Left lung (tissue), 10 donors: Measurements from ENCODE around the gene RCCD1. TPM values are rescaled to one million over a fixed set of nuclear protein-coding genes. Genes with fewer than 3 reads are reported as not detected.
"Not testable (repeated sequence)": the region's sequence is repeated elsewhere in the genome, so short reads cannot be mapped to it uniquely, and the experiment has no call there.

Experiments
- ATAC-seq: fragments of 200-7000 bp; cut with Tn5 transposase; one replicate; pipeline ENCODE4 v1.9.1; 2020; ENCODE audit warnings: moderate library complexity
- DNase-seq, 4 donors: peaks; one replicate each; pipeline ENCODE4 v3.0.0-alpha.2; 2013 to 2020
- H3K27ac ChIP-seq, 2 donors: fragments of 200-600 bp; sonication (generic) in 1 of 2; one replicate each; pipeline versions ENCODE4 v1.5.0 to v1.8.0; 2020 to 2021
- H3K27me3 ChIP-seq, 2 donors: fragments of 200-600 bp; sonication (generic) in 1 of 2; one replicate each; pipeline versions ENCODE4 v1.5.0 to v1.8.0; 2020 to 2021
- H3K36me3 ChIP-seq, 2 donors: fragments of 200-600 bp; sonication (generic) in 1 of 2; one replicate each; pipeline versions ENCODE4 v1.5.0 to v1.8.0; 2020 to 2021
- H3K4me1 ChIP-seq, 2 donors: fragments of 200-600 bp; one replicate each; pipeline ENCODE4 v1.8.0; 2021
- H3K4me3 ChIP-seq, 2 donors: fragments of 200-600 bp; sonication (generic) in 1 of 2; one replicate each; pipeline versions ENCODE4 v1.5.0 to v1.8.0; 2020 to 2021; ENCODE audit warnings: mild to moderate bottlenecking in 1 of 2
- H3K9me3 ChIP-seq, 2 donors: fragments of 200-600 bp; sonication (generic) in 1 of 2; one replicate each; pipeline versions ENCODE4 v1.5.0 to v1.8.0; 2020 to 2021
- intact Hi-C, 2 donors: fragments of 100-400 bp; cut with DNase I; formaldehyde crosslinking; loops; one replicate each; pipeline versions ENCODE4 v1.11.2 to v1.14.2; 2022
- polyA plus RNA-seq, 6 donors: library from polyadenylated mRNA; unstranded; fragments of 120-200 nt; gene quantifications; one replicate each; pipeline ENCODE4 v1.2.1, GENCODE V29; 2013; ENCODE audit not compliant: insufficient read length in 6 of 6
- total RNA-seq, 2 donors: library from RNA; stranded (reverse); fragmentation: NEBNext Ultra II Directional; extraction: Animal tissue kit (Norgen Biotek cat#: 25700); gene quantifications; one replicate each; pipeline ENCODE4 v1.2.1, GENCODE V29; 2021
- TF ChIP-seq, protein P1 (sequence below), 2 donors: fragments of 200-600 bp; sonication (generic) in 1 of 2; IDR thresholded peaks; one replicate each; pipeline versions ENCODE4 v1.5.0 to v1.8.0; 2021; ENCODE audit warnings: antibody characterized with exemption in 2 of 2
- donor health status: DM: no; HTN: yes; CAD: no.
- donor health status: DM: no; HTN: no; CAD: no.

Gene RCCD1
- total and polyA plus RNA-seq, 8 donors: 9.8 to 21.2 (median 18.0) TPM

GRCh38 chr15:90907838-90908507, 46.7 kb upstream of the RCCD1 start:
- H3K27ac ChIP-seq: no peak overlapping the region
- H3K4me3 ChIP-seq: no peak overlapping the region
- intact Hi-C loops: no loop called here

GRCh38 chr15:90909449-90909848, 45.2 kb upstream of the RCCD1 start:
- Histone ChIP-seq H3K36me3 (peaks cover 0 to 98% of the 10 kb centered on the region in 2 donors), H3K4me1 (peaks cover 0 to 24% of the 10 kb centered on the region in 2 donors)
- intact Hi-C loops, H3K27ac ChIP-seq, H3K4me3 ChIP-seq, DNase-seq, H3K9me3 ChIP-seq, H3K27me3 ChIP-seq, ATAC-seq: not testable (repeated sequence)

More at GRCh38 chr15:90907838-90908507, 46.7 kb upstream of the RCCD1 start:
- H3K9me3 ChIP-seq: no peaks in the 10 kb centered on the region
- no peaks in the 10 kb centered on the region for H3K27me3 ChIP-seq
- no peak for DNase-seq
- peaks cover 0 to 83% of the 10 kb centered on the region in 2 donors for H3K36me3 ChIP-seq
- peaks cover 8 to 21% of the 10 kb centered on the region in 2 donors for H3K4me1 ChIP-seq
- TF ChIP-seq, protein P1, sequence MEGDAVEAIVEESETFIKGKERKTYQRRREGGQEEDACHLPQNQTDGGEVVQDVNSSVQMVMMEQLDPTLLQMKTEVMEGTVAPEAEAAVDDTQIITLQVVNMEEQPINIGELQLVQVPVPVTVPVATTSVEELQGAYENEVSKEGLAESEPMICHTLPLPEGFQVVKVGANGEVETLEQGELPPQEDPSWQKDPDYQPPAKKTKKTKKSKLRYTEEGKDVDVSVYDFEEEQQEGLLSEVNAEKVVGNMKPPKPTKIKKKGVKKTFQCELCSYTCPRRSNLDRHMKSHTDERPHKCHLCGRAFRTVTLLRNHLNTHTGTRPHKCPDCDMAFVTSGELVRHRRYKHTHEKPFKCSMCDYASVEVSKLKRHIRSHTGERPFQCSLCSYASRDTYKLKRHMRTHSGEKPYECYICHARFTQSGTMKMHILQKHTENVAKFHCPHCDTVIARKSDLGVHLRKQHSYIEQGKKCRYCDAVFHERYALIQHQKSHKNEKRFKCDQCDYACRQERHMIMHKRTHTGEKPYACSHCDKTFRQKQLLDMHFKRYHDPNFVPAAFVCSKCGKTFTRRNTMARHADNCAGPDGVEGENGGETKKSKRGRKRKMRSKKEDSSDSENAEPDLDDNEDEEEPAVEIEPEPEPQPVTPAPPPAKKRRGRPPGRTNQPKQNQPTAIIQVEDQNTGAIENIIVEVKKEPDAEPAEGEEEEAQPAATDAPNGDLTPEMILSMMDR (IDR thresholded peaks at IDR 0.05): no peak
- ATAC-seq: no peak

- ATAC-seq (no peak), DNase-seq (no peak)
- H3K36me3 ChIP-seq: peaks cover 0 to 100% of the 10 kb centered on the region in 2 donors
- TF ChIP-seq, protein P1 (IDR thresholded peaks at IDR 0.05): no peak
- peaks cover 0 to 28% of the 10 kb centered on the region in 2 donors for H3K4me1 ChIP-seq
- intact Hi-C loops: no loop called here
- no peak overlapping the region for H3K4me3 ChIP-seq
- no peaks in the 10 kb centered on the region for H3K27me3 ChIP-seq
- no peak overlapping the region for H3K27ac ChIP-seq
- no peaks in the 10 kb centered on the region for H3K9me3 ChIP-seq
Measured at GRCh38 chr15:90909976-90910375, 44.7 kb upstream of the RCCD1 start.

- ATAC-seq (no peak), DNase-seq (no peak)
- intact Hi-C loops: no loop called here
- Histone ChIP-seq H3K4me3 (no peak overlapping the region), H3K36me3 (peaks cover 0 to 100% of the 10 kb centered on the region in 2 donors), H3K27ac (no peak overlapping the region), H3K9me3 (no peaks in the 10 kb centered on the region), H3K4me1 (peaks cover 0 to 35% of the 10 kb centered on the region in 2 donors), H3K27me3 (no peaks in the 10 kb centered on the region)
- TF ChIP-seq, protein P1 (IDR thresholded peaks at IDR 0.05): no peak
Measured at GRCh38 chr15:90910441-90911301, 44.0 kb upstream of the RCCD1 start.

DNA sequence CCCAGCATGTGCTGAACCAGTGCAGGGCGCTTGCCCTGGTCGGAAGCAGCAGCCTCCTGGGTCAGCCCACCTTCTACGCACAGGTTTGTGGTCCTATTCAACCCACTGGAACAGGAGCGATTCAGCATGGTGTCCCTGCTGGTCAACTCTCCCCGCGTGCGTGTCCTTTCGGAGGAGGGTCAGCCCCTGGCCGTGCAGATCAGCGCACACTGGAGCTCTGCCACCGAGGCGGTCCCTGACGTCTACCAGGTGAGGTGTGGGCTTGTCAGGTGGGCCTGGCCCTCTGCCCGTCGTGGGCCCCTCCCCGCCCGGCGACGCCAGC, 43.4 kb upstream of the RCCD1 start:
- H3K36me3 ChIP-seq: peaks cover 0 to 100% of the 10 kb centered on the region in 2 donors
- DNase-seq (no peak), ATAC-seq (no peak)
- no peaks in the 10 kb centered on the region for H3K27me3 ChIP-seq
- peaks cover 0 to 39% of the 10 kb centered on the region in 2 donors for H3K4me1 ChIP-seq
- intact Hi-C loops: no loop called here
- H3K9me3 ChIP-seq: no peaks in the 10 kb centered on the region
- no peak overlapping the region for H3K4me3 ChIP-seq
- TF ChIP-seq, protein P1 (IDR thresholded peaks at IDR 0.05): no peak
- no peak overlapping the region for H3K27ac ChIP-seq
